OCI-LY3 (cell line): ENCODE measurements around the gene DHX15.

Experiments used
- H2AFZ ChIP-seq: fragments of 200-600, 300-600 bp; shearing (Covaris generic); 2 replicates; pipeline ENCODE4 v1.6.0; 2014; ENCODE audit warnings: antibody characterized with exemption, low read depth, low read length
- H3K27ac ChIP-seq: fragments of 200-600, 300-600 bp; sonication (generic); 2 replicates; pipeline ENCODE4 v1.5.1; 2014; ENCODE audit warnings: mild to moderate bottlenecking, low read length, moderate library complexity, mixed read lengths
- H3K27me3 ChIP-seq: fragments of 200-600, 300-600 bp; sonication (generic); 2 replicates; pipeline ENCODE4 v1.6.1; 2014; ENCODE audit warnings: low read depth, low read length, mixed read lengths
- H3K36me3 ChIP-seq: fragments of 200-600, 300-600 bp; sonication (generic); replicated peaks from 2 replicates; pipeline ENCODE3; 2014; ENCODE audit warnings: low read depth, low read length, mixed read lengths
- H3K4me1 ChIP-seq: fragments of 300-600, 200-600 bp; sonication (generic); 2 replicates; pipeline ENCODE4 v1.6.1; 2014; ENCODE audit warnings: low read length, mixed read lengths
- H3K4me2 ChIP-seq: fragments of 200-600, 300-600 bp; sonication (generic); 2 replicates; pipeline ENCODE4 v1.6.1; 2014; ENCODE audit warnings: low read length, mixed read lengths
- H3K4me3 ChIP-seq: fragments of 300-600, 200-600 bp; sonication (generic); 2 replicates; pipeline ENCODE4 v1.5.1; 2014; ENCODE audit warnings: antibody characterized with exemption, mild to moderate bottlenecking, low read length, moderate library complexity
- H3K79me2 ChIP-seq: fragments of 300-600, 200-600 bp; shearing (Covaris generic); 2 replicates; pipeline ENCODE4 v1.6.1; 2014; ENCODE audit warnings: mild to moderate bottlenecking, low read length, mixed read lengths
- H3K9ac ChIP-seq: fragments of 300-600, 200-600 bp; shearing (Covaris generic); 2 replicates; pipeline ENCODE4 v1.6.0; 2014; ENCODE audit warnings: mild to moderate bottlenecking, low read length, moderate library complexity
- H3K9me3 ChIP-seq: fragments of 200-600, 300-600 bp; shearing (Covaris generic); 2 replicates; pipeline ENCODE4 v1.6.1; 2014; ENCODE audit warnings: low read length, mixed read lengths; ENCODE audit not compliant: insufficient read depth
- H4K20me1 ChIP-seq: fragments of 200-600, 300-600 bp; sonication (generic); 2 replicates; pipeline ENCODE4 v1.6.1; 2016; ENCODE audit warnings: low read length, mixed read lengths; ENCODE audit not compliant: insufficient read depth
- EZH2phosphoT487 ChIP-seq: fragments of 200-600 bp; shearing (Covaris generic); IDR thresholded peaks from 2 replicates; pipeline ENCODE4 v1.6.1; 2018; ENCODE audit warnings: antibody characterized with exemption, mixed run types, low read depth
- TF ChIP-seq, protein P1 (sequence below): fragments of 200-600, 300-600 bp; sonication (generic); IDR thresholded peaks from 2 replicates; pipeline ENCODE4 v1.5.1; 2014; ENCODE audit warnings: antibody characterized with exemption, low read length, low read depth

Gene DHX15

DNA sequence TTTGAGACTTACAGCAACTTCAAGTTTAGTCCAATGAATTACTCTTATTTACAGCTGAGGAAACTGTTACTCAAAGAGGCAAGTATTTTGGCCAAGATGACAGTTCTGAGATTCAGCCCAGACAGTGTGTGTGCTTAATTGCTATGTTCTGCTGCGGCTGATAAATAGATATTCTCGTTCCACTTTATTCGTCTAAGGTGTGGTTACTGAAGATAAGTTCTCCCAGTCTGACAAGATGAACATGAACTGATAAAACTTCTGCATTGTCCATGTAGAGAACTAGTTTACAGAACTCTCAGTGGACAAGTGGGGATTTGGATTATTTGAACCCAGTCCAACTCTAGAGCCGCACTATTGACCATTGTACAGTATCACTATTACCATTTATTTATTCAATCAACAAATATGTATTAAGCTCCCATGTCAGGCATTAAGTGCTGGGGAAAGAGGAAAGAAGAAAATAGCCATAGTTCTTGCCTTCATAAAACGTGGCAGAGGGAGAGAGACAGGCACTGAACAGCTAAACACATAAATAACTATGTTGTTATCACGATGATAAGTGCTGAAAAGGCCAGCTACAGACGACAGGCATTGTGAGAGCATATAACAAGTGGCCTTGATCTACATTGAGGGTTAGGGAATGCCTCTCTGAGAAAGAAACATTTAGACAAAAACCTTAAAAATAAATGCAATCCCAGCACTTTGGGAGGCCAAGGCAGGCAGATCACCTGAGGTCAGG, 4.0 kb upstream of the DHX15 start:
- H3K27ac ChIP-seq: no peak overlapping the region
- H3K4me3 ChIP-seq: no peak overlapping the region
- H3K4me1 ChIP-seq: peaks cover 19% of the 10 kb centered on the region
- H2AFZ ChIP-seq: no peak overlapping the region
- H3K27me3 ChIP-seq: peaks cover 10% of the 10 kb centered on the region; the same call in 1 of the 2 replicates
- no peak overlapping the region for H3K4me2 ChIP-seq
- TF ChIP-seq, protein P1, sequence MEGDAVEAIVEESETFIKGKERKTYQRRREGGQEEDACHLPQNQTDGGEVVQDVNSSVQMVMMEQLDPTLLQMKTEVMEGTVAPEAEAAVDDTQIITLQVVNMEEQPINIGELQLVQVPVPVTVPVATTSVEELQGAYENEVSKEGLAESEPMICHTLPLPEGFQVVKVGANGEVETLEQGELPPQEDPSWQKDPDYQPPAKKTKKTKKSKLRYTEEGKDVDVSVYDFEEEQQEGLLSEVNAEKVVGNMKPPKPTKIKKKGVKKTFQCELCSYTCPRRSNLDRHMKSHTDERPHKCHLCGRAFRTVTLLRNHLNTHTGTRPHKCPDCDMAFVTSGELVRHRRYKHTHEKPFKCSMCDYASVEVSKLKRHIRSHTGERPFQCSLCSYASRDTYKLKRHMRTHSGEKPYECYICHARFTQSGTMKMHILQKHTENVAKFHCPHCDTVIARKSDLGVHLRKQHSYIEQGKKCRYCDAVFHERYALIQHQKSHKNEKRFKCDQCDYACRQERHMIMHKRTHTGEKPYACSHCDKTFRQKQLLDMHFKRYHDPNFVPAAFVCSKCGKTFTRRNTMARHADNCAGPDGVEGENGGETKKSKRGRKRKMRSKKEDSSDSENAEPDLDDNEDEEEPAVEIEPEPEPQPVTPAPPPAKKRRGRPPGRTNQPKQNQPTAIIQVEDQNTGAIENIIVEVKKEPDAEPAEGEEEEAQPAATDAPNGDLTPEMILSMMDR: no peak
- no peak for TF ChIP-seq EZH2phosphoT487
- no peaks in the 10 kb centered on the region for H4K20me1 ChIP-seq
- no peak overlapping the region for H3K9ac ChIP-seq
- H3K9me3 ChIP-seq: peaks cover 7% of the 10 kb centered on the region; the same call in 1 of the 2 replicates
- H3K36me3 ChIP-seq: no peaks in the 10 kb centered on the region
- peaks cover 15% of the 10 kb centered on the region for H3K79me2 ChIP-seq

DNA sequence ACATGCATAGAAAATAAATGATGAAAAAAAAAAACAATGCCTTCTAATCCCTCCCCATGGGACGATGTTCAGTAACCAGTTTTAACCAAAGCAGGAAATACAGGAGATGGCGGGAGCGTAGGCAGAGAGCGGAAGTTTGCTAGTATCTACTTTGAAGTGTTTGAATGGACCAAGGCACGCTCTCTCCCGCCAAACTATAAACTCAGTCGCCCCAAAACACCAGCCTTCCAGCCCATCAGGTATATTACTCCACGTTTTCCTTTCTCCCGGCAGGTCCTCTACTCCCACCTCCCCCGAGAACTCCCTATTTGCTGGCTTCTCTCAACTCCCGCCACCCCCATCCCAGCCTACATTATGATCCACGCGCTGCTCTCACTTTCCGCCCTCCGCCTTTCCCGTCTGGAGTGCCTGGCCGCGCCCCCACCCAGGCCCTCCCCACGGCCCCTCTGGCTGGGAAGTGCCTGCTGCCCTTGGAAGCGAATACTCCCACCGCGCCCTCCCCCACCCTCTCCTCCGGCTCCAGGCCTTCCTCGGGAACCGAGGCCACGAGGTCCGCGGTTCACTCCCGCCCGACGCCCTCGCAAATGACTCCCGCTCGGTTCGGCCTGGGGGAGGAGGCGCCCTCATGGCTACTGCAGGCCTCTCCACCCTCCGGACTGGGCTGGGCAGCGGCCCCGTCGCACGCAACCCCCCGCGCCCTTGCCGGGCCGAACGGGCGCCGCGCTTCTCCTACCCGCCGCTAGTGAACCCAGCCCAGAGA, 723 bp downstream of the DHX15 start:
- Histone ChIP-seq H3K79me2 (peaks cover 62% of the 10 kb centered on the region), H2AFZ (no peak overlapping the region), H4K20me1 (peaks cover 47% of the 10 kb centered on the region), H3K4me3 (peak overlapping the region; percentile 86), H3K4me1 (peaks cover 37% of the 10 kb centered on the region), H3K27ac (peak overlapping the region; percentile 74), H3K9ac (peak overlapping the region; percentile 98), H3K4me2 (peak overlapping the region; percentile 87), H3K36me3 (peaks cover 32% of the 10 kb centered on the region), H3K9me3 (no peaks in the 10 kb centered on the region), H3K27me3 (no peaks in the 10 kb centered on the region)
- TF ChIP-seq, protein P1: no peak
- no peak for TF ChIP-seq EZH2phosphoT487

DNA sequence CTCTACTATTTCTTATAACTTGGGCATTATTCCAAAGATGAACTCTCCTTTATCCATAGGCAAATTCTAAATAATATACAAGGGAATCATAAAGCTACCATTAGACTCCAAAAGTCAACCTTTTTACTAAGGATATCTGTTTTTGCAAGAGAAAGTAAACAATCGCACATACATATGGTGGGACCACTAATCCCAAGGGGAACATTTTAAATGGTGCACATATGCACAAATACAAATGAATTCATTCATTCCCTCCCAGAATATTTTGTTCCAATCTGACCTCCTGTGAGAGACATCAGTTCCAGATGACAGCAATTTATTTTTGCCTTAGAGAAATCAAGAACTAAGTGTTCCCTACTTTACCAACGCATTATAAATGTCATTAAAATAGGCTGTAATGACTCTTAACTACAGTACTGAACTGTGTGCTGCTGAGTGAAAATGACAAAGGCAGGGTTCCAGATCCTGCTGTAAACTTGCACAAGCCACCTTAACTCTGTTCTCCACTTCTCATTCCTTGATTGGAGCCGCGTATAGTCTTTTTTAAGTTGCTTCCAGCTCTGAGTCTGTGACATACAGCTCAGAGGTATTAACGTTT, 2.0 kb downstream of the DHX15 start:
- Histone ChIP-seq H4K20me1 (peaks cover 60% of the 10 kb centered on the region), H3K9ac (peak overlapping the region; percentile 98), H3K4me2 (peak overlapping the region; percentile 87), H3K27ac (no peak overlapping the region), H3K36me3 (peaks cover 44% of the 10 kb centered on the region), H3K79me2 (peaks cover 75% of the 10 kb centered on the region), H3K27me3 (no peaks in the 10 kb centered on the region), H2AFZ (no peak overlapping the region), H3K9me3 (no peaks in the 10 kb centered on the region), H3K4me3 (peak overlapping the region; percentile 86), H3K4me1 (peaks cover 43% of the 10 kb centered on the region)
- TF ChIP-seq, protein P1: no peak
- TF ChIP-seq EZH2phosphoT487: no peak

DNA sequence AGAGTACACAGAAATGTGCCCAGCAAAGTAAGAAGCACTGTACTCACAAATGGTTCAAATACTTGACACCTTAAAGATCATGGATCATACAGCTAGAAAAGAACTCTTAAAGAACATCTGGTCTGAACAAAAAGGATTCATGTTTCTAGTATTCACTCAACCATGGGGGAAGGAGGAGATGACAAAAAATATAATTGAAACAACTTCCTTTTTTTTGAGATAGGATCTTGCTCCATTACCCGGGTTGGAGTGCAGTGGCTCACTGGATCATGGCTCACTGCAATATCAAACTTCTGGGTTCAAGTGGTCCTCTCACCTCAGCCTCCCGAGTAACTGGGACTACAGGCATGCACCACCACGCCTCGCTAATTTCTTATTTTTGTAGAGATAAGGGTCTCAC, 6.0 kb downstream of the DHX15 start:
- no peaks in the 10 kb centered on the region for H3K9me3 ChIP-seq
- no peaks in the 10 kb centered on the region for H3K27me3 ChIP-seq
- H3K4me1 ChIP-seq: peaks cover 32% of the 10 kb centered on the region
- no peak for TF ChIP-seq EZH2phosphoT487
- TF ChIP-seq, protein P1: no peak
- H3K36me3 ChIP-seq: peaks cover 76% of the 10 kb centered on the region
- no peak overlapping the region for H3K4me3 ChIP-seq
- H2AFZ ChIP-seq: no peak overlapping the region
- 0 out of 2 replicates have a peak overlapping the region, but pooled peaks have one; percentile 15 for H3K4me2 ChIP-seq
- no peak overlapping the region for H3K9ac ChIP-seq
- no peak overlapping the region for H3K27ac ChIP-seq
- peaks cover 100% of the 10 kb centered on the region for H3K79me2 ChIP-seq
- H4K20me1 ChIP-seq: peaks cover 99% of the 10 kb centered on the region
